Measurements from ENCODE around the gene PNISR. TPM values are rescaled to one million over a fixed set of nuclear protein-coding genes. Genes with fewer than 3 reads are reported as not detected.

PNISR gene
- total and polyA plus RNA-seq, 4 donors = 9.8 to 88.7 (median 48.3) TPM

GRCh38 chr6:99422912-99423311 lies 2.2 kb downstream of the PNISR start:
- H3K9me3 ChIP-seq (ENCODE audit: control insufficient read depth in 4 of 4, low read length in 3 of 4) = no peaks in the 10 kb centered on the region
- DNase-seq (ENCODE audit: low spot score) = no peak
- WGBS = 84% methylated on average over 6 of the region's 6 CpGs
- no peak overlapping the region for H3K27ac ChIP-seq (ENCODE audit: low read depth in 1 of 2, low read length in 2 of 2)
- no peak overlapping the region for H3K4me3 ChIP-seq (ENCODE audit: low read depth in 1 of 3, low read length in 3 of 3)
- TF ChIP-seq, protein P1, sequence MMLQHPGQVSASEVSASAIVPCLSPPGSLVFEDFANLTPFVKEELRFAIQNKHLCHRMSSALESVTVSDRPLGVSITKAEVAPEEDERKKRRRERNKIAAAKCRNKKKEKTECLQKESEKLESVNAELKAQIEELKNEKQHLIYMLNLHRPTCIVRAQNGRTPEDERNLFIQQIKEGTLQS (IDR thresholded peaks at IDR 0.05) = no peak
- no peak for TF ChIP-seq SP1 (IDR thresholded peaks at IDR 0.05)
- TF ChIP-seq JUND (IDR thresholded peaks at IDR 0.05) = no peak
- no peak for TF ChIP-seq ZBTB33 (IDR thresholded peaks at IDR 0.05)
- no peak for TF ChIP-seq RAD21 (IDR thresholded peaks at IDR 0.05)
- no peak for TF ChIP-seq FOXA1 (IDR thresholded peaks at IDR 0.05)
- TF ChIP-seq RXRA (IDR thresholded peaks at IDR 0.05) = no peak
- no peak for TF ChIP-seq HNF4A (conservative IDR thresholded peaks at IDR 0.05)
- no peak for TF ChIP-seq HNF4G (IDR thresholded peaks at IDR 0.05)
- no peak for TF ChIP-seq FOXA2 (IDR thresholded peaks at IDR 0.05)
- TF ChIP-seq CTCF (IDR thresholded peaks at IDR 0.05; ENCODE audit: low read depth, low read length, missing input control) = no peak
- no peak for TF ChIP-seq TAF1 (conservative IDR thresholded peaks at IDR 0.05)
- TF ChIP-seq YY1 (IDR thresholded peaks at IDR 0.05) = no peak
- H3K27me3 ChIP-seq (ENCODE audit: control insufficient read depth in 4 of 4, insufficient read depth in 4 of 4, low read length in 3 of 4) = no peaks in the 10 kb centered on the region
- no peak overlapping the region for H3K9ac ChIP-seq (ENCODE audit: low read depth in 1 of 2, low read length in 2 of 2)
- peaks cover 3 to 45% (median 37%) of the 10 kb centered on the region in 4 donors for H3K4me1 ChIP-seq (ENCODE audit: control insufficient read depth in 4 of 4, insufficient read depth in 4 of 4, low read length in 3 of 4)
- H3K36me3 ChIP-seq (ENCODE audit: control insufficient read depth in 4 of 4, insufficient read depth in 3 of 4, low read depth in 1 of 4, low read length in 3 of 4) = no peaks in the 10 kb centered on the region

DNA sequence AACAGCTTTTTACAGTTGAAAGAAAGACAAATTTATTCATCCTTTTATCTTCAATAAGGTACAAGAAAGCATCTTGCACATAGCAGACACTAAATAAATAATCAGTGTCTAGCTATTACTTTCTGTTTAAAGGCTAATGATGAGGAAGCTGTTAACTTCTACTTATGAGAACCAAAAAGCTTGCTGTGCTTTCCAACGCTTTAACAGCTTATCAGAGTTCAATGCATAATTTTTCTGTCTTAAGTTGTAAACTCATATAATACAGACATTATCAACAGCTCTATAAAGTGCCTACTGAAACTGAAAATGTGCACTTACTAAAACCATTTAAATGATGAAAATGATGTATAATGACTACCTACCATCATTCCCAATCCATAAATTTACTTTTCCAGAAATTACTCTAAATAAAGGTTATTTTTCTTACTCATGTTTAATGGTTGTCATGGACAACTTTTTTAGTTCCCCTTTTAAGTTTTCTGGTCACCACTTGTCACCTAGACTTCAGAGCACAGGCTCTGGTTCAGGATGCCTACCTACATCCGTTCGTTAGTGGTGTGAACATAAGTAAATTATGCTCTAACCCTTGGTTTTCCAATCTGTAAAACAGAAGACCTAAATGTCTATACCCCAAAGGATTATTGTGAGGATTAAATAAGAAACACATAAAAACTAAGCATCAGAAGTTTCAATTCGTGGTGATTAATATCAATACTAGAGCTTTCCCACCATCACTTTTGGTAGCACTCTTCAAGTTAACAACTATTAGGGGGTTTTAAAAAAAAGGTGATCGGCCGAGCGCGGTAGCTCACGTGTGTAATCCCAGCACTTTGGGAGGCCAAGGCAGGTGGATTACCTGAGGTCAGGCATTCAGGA lies 8.0 kb downstream of the PNISR start:
- H3K27me3 ChIP-seq (ENCODE audit: control insufficient read depth in 4 of 4, insufficient read depth in 4 of 4, low read length in 3 of 4) = no peaks in the 10 kb centered on the region
- H3K36me3 ChIP-seq (ENCODE audit: control insufficient read depth in 4 of 4, insufficient read depth in 3 of 4, low read depth in 1 of 4, low read length in 3 of 4) = peaks cover 0 to 8% (median under 1%) of the 10 kb centered on the region in 4 donors
- TF ChIP-seq HNF4G (IDR thresholded peaks at IDR 0.05) (no peak), EGR1 (IDR thresholded peaks at IDR 0.05; ENCODE audit: low read depth in 2 of 2) (no peak), FOXA2 (IDR thresholded peaks at IDR 0.05) (no peak), CTCF (IDR thresholded peaks at IDR 0.05; ENCODE audit: low read depth, low read length, missing input control) (no peak)
- no peak for DNase-seq (ENCODE audit: low spot score)
- H3K9me3 ChIP-seq (ENCODE audit: control insufficient read depth in 4 of 4, low read length in 3 of 4) = no peaks in the 10 kb centered on the region
- H3K9ac ChIP-seq (ENCODE audit: low read depth in 1 of 2, low read length in 2 of 2) = no peak overlapping the region
- H3K4me1 ChIP-seq (ENCODE audit: control insufficient read depth in 4 of 4, insufficient read depth in 4 of 4, low read length in 3 of 4) = peaks cover 0 to 25% (median 11%) of the 10 kb centered on the region in 4 donors
- no peak overlapping the region for H3K27ac ChIP-seq (ENCODE audit: low read depth in 1 of 2, low read length in 2 of 2)
- no peak overlapping the region for H3K4me3 ChIP-seq (ENCODE audit: low read depth in 1 of 3, low read length in 3 of 3)
- 85% methylated on average over 9 of the region's 9 CpGs for WGBS

All from liver (tissue), 9 donors.